Effector memory CD8-positive, alpha-beta T cell (primary cell): ENCODE measurements around the gene ARID4A.

ENCODE experiments used
- ATAC-seq: fragments of 150-1000 bp; cut with Tn5 transposase; replicated peaks from 2 replicates; pipeline ENCODE4 v1.10.0; 2021; ENCODE audit warnings: mild to moderate bottlenecking, moderate library complexity
- DNase-seq, 3 experiments: peaks; one replicate each; pipeline ENCODE4 v3.0.0; 2021
- H3K27ac Mint-ChIP-seq, 2 donors: one replicate each; pipeline ENCODE4 v1.8.0; 2022; ENCODE audit warnings: mild to moderate bottlenecking in 2 of 2, mixed read lengths in 2 of 2, moderate library complexity in 2 of 2
- H3K27me3 Mint-ChIP-seq, 2 donors: one replicate each; pipeline ENCODE4 v1.8.0; 2022; ENCODE audit warnings: mixed read lengths in 2 of 2
- H3K36me3 Mint-ChIP-seq: one replicate; pipeline ENCODE4 v1.8.0; 2022; ENCODE audit warnings: mild to moderate bottlenecking, moderate library complexity, mixed read lengths; ENCODE audit not compliant: insufficient read depth
- H3K4me1 Mint-ChIP-seq, 2 donors: one replicate each; pipeline ENCODE4 v1.8.0; 2022; ENCODE audit warnings: low read depth in 2 of 2, mixed read lengths in 2 of 2
- H3K4me3 Mint-ChIP-seq, 2 donors: one replicate each; pipeline ENCODE4 v1.8.0; 2022; ENCODE audit warnings: mild to moderate bottlenecking in 2 of 2, mixed read lengths in 2 of 2, moderate library complexity in 2 of 2
- H3K9me3 Mint-ChIP-seq, 2 donors: one replicate each; pipeline ENCODE4 v1.8.0; 2022; ENCODE audit warnings: mixed read lengths in 2 of 2

The ARID4A gene

DNA sequence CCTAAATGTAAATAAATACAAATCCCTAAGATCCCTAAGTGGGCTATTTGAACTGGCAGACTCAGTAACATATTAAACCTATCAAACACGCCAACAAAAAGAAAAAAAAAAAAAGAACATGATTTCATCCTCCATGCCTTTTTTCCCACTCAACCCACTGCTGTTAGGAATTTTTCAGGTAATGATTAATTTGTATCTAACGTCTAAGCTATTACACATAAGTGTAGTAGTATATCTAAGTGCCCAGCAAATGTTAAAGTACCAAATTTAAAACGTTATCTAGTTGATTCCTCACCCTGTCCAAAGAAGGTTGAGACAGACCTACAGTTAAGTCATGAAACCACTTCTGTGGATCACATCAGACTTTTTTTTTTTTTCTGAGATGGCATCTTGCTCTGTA lies 16.4 kb upstream of the ARID4A start:
- Mint-ChIP-seq H3K4me1 (peaks cover 29 to 62% of the 10 kb centered on the region in 2 donors), H3K36me3 (peaks cover 94% of the 10 kb centered on the region), H3K4me3 (peak overlapping the region; percentile 29 to 47)

DNA sequence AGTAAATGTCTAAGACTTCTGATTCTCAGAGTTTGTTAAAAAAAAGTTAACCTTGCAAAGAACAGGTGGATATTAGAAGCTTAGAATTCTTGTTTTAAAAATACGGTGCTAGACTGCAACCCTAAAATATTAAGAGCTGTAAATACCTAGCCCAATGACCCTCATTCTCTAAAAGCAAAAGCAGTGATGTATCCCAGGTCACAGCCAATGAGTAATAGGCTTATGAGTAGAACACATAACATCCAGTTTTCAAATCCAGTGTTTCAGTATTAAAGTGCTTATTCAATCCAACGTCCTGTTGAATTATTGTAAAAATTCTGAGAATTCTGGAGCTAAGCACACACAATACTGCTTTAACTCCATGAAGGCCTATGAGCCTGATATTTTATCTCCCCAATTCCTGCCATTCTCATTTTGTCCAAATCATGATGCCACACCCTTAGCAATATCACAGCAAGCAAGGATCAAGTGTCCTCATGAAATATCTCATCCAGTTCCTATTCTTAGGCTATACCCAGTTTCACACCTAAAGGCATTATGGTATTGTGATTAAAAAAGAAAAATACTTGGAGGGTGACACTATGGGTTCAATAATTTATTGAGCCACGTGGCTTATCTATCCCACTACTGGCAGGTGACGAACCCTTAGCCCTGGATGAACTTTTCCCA lies 15.3 kb upstream of the ARID4A start:
- Mint-ChIP-seq H3K9me3 (no peaks in the 10 kb centered on the region), H3K4me3 (no peak overlapping the region), H3K27me3 (no peaks in the 10 kb centered on the region), H3K4me1 (peaks cover 34 to 67% of the 10 kb centered on the region in 2 donors), H3K27ac (peak overlapping the region in 1 of 2 donors; percentile 63), H3K36me3 (peaks cover 95% of the 10 kb centered on the region)
- DNase-seq (no peak), ATAC-seq (no peak)

More for the DNA sequence above, 16.4 kb upstream of the ARID4A start:
- no peak for ATAC-seq
- H3K9me3 Mint-ChIP-seq = no peaks in the 10 kb centered on the region
- H3K27me3 Mint-ChIP-seq = no peaks in the 10 kb centered on the region
- H3K27ac Mint-ChIP-seq = peak overlapping the region; percentile 69 to 87
- no peak for DNase-seq

DNA sequence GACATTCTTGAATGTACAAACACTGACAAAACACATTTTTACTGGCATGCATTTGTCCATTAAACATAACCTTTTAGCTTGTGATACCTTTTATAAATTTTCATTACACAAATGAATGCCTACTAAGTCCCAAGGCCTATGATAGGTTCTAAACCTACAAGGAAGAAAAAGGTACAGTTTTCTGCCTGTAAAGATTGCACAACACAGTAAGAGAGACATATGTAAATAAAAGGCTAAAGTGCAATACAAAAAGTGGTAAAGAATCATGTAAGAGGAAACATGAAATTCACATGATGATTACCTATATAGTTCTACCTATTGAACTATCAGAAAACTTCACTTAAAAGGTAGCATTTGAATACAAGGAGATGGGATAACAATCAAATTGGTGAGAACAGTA lies 14.6 kb upstream of the ARID4A start:
- ATAC-seq (no peak), DNase-seq (no peak)
- peaks cover 95% of the 10 kb centered on the region for H3K36me3 Mint-ChIP-seq
- no peak overlapping the region for H3K4me3 Mint-ChIP-seq
- H3K4me1 Mint-ChIP-seq = peaks cover 35 to 73% of the 10 kb centered on the region in 2 donors
- no peaks in the 10 kb centered on the region for H3K27me3 Mint-ChIP-seq
- H3K27ac Mint-ChIP-seq = peak overlapping the region; percentile 7 to 63
- no peaks in the 10 kb centered on the region for H3K9me3 Mint-ChIP-seq

GRCh38 chr14:58285132-58285531 lies 13.2 kb upstream of the ARID4A start:
- no peaks in the 10 kb centered on the region for H3K9me3 Mint-ChIP-seq
- no peak for ATAC-seq
- H3K27ac Mint-ChIP-seq = peak overlapping the region in 1 of 2 donors; percentile 3
- peaks cover 42 to 72% of the 10 kb centered on the region in 2 donors for H3K4me1 Mint-ChIP-seq
- H3K36me3 Mint-ChIP-seq = peaks cover 95% of the 10 kb centered on the region
- H3K4me3 Mint-ChIP-seq = no peak overlapping the region
- no peaks in the 10 kb centered on the region for H3K27me3 Mint-ChIP-seq
- DNase-seq = no peak

DNA sequence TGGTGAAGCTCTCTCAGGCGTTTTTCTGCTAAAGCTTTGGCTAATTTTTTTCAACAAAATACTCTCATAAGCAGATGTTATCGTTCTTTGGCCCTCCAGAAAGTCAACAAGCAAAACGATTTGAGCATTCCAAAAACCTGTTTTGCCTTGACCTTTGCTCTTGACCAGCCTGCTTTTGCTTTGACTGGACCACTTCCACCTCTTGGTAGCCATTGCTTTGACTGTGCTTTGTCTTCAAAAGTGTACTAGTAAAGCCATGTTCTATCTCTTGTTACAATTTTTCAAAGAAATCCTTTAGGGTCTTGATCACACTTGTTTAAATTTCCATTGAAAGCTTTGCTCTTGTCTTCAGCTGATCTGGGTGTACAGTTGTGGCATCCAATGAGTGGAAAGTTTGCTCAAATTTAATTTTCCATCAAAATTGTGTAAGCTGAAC lies 10.7 kb upstream of the ARID4A start:
- H3K27me3 Mint-ChIP-seq = no peaks in the 10 kb centered on the region
- H3K4me1 Mint-ChIP-seq = peaks cover 40 to 62% of the 10 kb centered on the region in 2 donors
- ATAC-seq (no peak), DNase-seq (no peak)
- no peaks in the 10 kb centered on the region for H3K9me3 Mint-ChIP-seq
- no peak overlapping the region for H3K27ac Mint-ChIP-seq
- H3K36me3 Mint-ChIP-seq = peaks cover 95% of the 10 kb centered on the region
- no peak overlapping the region for H3K4me3 Mint-ChIP-seq

DNA sequence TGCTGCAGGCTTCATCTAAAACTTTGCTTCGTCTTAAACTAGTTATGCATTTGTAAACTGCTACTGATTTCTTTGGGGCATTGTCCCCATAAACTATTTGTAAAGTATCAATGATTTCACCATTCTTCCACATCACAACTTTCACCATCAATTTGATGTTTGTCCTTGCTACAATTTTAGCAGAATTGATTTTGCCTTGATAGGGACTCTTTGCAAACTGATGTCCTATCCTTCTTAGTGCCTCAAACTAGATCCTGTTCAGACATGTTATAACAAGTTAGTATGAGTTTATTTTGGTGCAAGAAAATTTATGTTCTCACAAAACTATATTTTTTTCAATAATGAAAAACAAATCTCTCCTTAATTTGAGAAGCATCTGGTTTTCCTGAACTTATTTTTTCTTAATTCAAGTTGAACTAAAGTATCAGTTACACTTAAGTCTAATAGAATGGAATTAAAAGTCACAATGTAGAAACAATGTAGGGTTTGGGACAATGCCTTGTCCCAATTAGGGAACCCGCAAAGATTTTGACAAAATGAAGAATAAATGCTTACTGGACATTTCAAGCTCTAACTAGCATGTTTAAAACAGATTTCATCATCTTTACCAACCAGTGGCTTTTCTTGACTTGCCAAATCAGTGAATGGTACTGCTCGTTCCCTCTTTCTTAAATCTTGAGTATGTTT lies 10.1 kb upstream of the ARID4A start:
- DNase-seq = no peak
- H3K9me3 Mint-ChIP-seq = no peaks in the 10 kb centered on the region
- peaks cover 40 to 61% of the 10 kb centered on the region in 2 donors for H3K4me1 Mint-ChIP-seq
- H3K4me3 Mint-ChIP-seq = no peak overlapping the region
- no peaks in the 10 kb centered on the region for H3K27me3 Mint-ChIP-seq
- peaks cover 97% of the 10 kb centered on the region for H3K36me3 Mint-ChIP-seq
- ATAC-seq = no peak
- H3K27ac Mint-ChIP-seq = peak overlapping the region in 1 of 2 donors; percentile 3

GRCh38 chr14:58291646-58292045 lies 6.7 kb upstream of the ARID4A start:
- Mint-ChIP-seq H3K27ac (peak overlapping the region in 1 of 2 donors; percentile 69), H3K9me3 (no peaks in the 10 kb centered on the region), H3K27me3 (no peaks in the 10 kb centered on the region), H3K36me3 (peaks cover 92% of the 10 kb centered on the region), H3K4me1 (peaks cover 43 to 58% of the 10 kb centered on the region in 2 donors), H3K4me3 (no peak overlapping the region)
- ATAC-seq (no peak), DNase-seq (no peak)

GRCh38 chr14:58292187-58292586 lies 6.2 kb upstream of the ARID4A start:
- no peak for ATAC-seq
- H3K36me3 Mint-ChIP-seq = peaks cover 86% of the 10 kb centered on the region
- no peaks in the 10 kb centered on the region for H3K27me3 Mint-ChIP-seq
- peak overlapping the region in 1 of 2 donors; percentile 53 for H3K4me3 Mint-ChIP-seq
- H3K9me3 Mint-ChIP-seq = no peaks in the 10 kb centered on the region
- H3K27ac Mint-ChIP-seq = no peak overlapping the region
- DNase-seq = no peak
- H3K4me1 Mint-ChIP-seq = peaks cover 43 to 58% of the 10 kb centered on the region in 2 donors

DNA sequence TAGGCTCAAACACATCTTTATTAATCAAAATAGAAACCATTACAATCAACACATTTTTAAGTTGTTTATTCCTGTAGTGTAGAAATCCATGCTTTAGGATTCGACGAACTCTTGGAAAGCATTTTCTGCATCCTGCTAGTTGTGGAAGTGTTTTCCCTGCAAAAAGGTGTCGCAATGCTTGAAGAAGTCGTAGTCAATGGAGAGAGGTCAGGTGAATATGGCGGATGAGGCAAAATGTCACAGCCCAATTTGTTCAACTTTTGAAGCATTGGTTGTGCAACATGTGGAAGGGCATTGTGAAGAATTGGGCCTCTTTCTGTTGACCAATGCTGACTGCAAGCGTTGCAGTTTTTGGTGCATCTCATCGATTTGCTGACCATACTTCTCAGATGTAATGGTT lies 4.2 kb upstream of the ARID4A start:
- Mint-ChIP-seq H3K27me3 (no peaks in the 10 kb centered on the region), H3K36me3 (peaks cover 66% of the 10 kb centered on the region), H3K9me3 (no peaks in the 10 kb centered on the region), H3K4me3 (peak overlapping the region in 1 of 2 donors; percentile 22), H3K4me1 (peaks cover 33 to 41% of the 10 kb centered on the region in 2 donors), H3K27ac (peak overlapping the region in 1 of 2 donors; percentile 20)
- DNase-seq (no peak), ATAC-seq (no peak)

- no peaks in the 10 kb centered on the region for H3K9me3 Mint-ChIP-seq
- peaks cover 24 to 41% of the 10 kb centered on the region in 2 donors for H3K4me1 Mint-ChIP-seq
- no peak overlapping the region for H3K4me3 Mint-ChIP-seq
- ATAC-seq (no peak), DNase-seq (no peak)
- H3K27me3 Mint-ChIP-seq = no peaks in the 10 kb centered on the region
- H3K36me3 Mint-ChIP-seq = peaks cover 49% of the 10 kb centered on the region
- no peak overlapping the region for H3K27ac Mint-ChIP-seq
These were observed 1.6 kb upstream of the ARID4A start for GRCh38 chr14:58296726-58297125.

DNA sequence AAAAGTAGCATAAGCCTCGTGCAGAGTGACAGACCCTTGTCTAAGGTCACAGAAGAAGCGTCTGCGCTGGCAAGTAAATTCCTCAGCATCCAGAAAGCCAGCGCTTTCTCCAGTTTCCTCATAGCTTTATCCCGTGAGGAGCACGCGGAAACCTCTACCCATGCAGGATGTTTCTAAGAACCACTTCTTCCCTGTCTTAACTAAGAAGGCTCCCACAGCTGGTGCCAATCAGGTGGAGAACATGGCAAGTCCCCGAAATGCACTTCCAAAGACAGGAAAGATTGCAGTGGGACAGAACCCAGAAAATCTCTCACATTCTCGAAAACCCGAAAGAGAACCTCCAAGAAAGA lies 968 bp upstream of the ARID4A start:
- Mint-ChIP-seq H3K4me1 (peaks cover 24 to 39% of the 10 kb centered on the region in 2 donors), H3K36me3 (peaks cover 50% of the 10 kb centered on the region), H3K27me3 (no peaks in the 10 kb centered on the region), H3K27ac (no peak overlapping the region), H3K4me3 (no peak overlapping the region), H3K9me3 (no peaks in the 10 kb centered on the region)
- DNase-seq (no peak), ATAC-seq (no peak)

DNA sequence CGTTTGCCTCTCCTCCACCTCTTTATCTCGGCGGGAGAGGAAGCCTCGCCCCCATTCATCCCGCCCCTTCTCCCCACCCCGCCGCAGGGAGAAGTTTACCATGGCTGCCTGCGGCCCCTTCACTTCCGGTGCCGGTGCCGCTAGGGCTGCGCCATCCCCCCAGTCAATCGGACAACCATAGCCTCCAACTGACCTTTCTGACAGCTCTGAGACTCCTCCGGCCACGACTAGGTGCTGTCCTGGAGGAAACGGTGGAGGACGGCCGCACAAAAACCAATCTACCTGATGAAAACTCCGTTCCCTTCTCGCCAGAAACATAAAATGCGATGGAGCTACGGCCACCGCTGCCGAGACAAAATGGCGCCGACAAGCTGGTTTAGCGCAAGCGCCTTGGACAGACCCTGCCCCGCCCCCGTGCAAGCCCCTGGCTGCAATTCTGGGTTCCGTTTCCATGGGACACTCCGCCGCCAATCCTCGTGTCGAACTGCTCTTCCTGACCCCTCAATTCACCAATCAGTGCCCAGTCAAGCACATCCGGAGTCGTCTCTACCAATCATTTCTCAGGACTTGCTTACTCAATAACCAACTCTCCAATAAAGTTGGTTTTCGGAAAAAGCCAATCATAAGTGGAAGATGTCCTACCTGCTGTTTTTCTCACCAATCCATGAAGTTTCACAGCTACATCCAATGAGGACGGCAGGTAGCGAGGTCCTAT lies 436 bp upstream of the ARID4A start:
- no peaks in the 10 kb centered on the region for H3K9me3 Mint-ChIP-seq
- no peak overlapping the region for H3K4me3 Mint-ChIP-seq
- H3K4me1 Mint-ChIP-seq = peaks cover 20 to 34% of the 10 kb centered on the region in 2 donors
- no peaks in the 10 kb centered on the region for H3K27me3 Mint-ChIP-seq
- peak; percentile 95 to 98 (median 96) for DNase-seq
- H3K27ac Mint-ChIP-seq = no peak overlapping the region
- ATAC-seq = peak; percentile 81
- H3K36me3 Mint-ChIP-seq = peaks cover 50% of the 10 kb centered on the region

GRCh38 chr14:58299401-58300330 lies 1.3 kb downstream of the ARID4A start:
- Mint-ChIP-seq H3K36me3 (peaks cover 43% of the 10 kb centered on the region), H3K9me3 (no peaks in the 10 kb centered on the region), H3K27me3 (no peaks in the 10 kb centered on the region), H3K4me3 (peak overlapping the region in 1 of 2 donors; percentile 93), H3K4me1 (peaks cover 15 to 36% of the 10 kb centered on the region in 2 donors), H3K27ac (peak overlapping the region; percentile 85 to 93)
- no peak for DNase-seq
- no peak for ATAC-seq
